ENCODE measurements around the gene FANCE. TPM values are rescaled to one million over a fixed set of nuclear protein-coding genes. Genes with fewer than 3 reads are reported as not detected.
A peak's percentile ranks its signal among the peaks of the same experiment; 100 is the strongest.

The FANCE gene
- total RNA-seq, 1 experiment from 2014 or later, result 11.1 TPM

GRCh38 chr6:35453236-35453635 lies 1.1 kb downstream of the FANCE start:
- DNase-seq (ENCODE audit: low read depth), result no peak
- in situ Hi-C loops (cut with HindIII; ENCODE audit: low pct_unique_long_range_greater_than_20kb, low sequenced_read_pairs), result no loop called here

GRCh38 chr6:35454391-35455110 lies 2.4 kb downstream of the FANCE start:
- no peak for DNase-seq (ENCODE audit: low read depth)
- in situ Hi-C loops (cut with HindIII; ENCODE audit: low pct_unique_long_range_greater_than_20kb, low sequenced_read_pairs), result no loop called here

DNA sequence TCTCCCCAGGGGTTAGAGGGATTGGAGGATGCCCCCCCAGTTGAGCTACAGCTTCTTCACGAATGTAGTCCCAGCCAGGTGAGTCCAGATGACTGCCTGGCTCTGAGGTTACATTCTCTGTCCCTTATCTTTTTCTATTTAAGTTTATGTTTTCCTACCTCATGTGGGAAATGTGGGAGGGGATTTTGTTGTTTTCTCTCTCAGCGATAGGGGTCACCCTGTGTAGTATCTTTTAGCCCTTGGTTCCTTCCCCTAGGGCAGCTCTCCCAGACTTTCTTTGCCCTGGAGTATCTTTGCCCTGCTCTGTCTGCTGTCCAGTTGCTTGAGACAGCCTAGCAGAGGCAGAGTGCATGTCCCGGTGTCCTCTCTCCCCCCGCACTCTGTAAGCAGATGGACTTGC lies 5.8 kb downstream of the FANCE start:
- in situ Hi-C loops (cut with HindIII; ENCODE audit: low pct_unique_long_range_greater_than_20kb, low sequenced_read_pairs), result no loop called here
- no peak for DNase-seq (ENCODE audit: low read depth)

GRCh38 chr6:35461270-35461669 lies 9.1 kb downstream of the FANCE start:
- no peak for DNase-seq (ENCODE audit: low read depth)
- in situ Hi-C loops (cut with HindIII; ENCODE audit: low pct_unique_long_range_greater_than_20kb, low sequenced_read_pairs), result no loop called here

DNA sequence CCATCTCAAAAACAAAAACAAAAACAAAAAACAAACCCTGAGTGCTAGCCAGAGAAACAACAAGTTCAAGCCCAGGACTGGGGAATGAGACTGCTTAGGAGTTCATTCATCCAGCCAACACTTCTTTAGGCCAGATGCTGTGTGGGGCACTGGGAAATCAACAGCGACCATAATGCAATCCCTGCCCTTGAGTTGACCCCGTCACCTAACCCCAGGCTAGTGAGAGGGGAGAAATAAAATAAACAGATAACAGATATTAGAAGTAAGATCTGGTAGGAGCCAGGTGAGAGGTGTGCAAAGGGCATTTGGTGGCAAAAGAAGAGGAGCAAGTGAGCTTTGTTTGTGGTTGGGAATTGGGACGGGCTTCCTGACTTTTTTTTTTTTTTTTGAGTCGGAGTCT lies 11.2 kb downstream of the FANCE start:
- in situ Hi-C loops (cut with HindIII; ENCODE audit: low pct_unique_long_range_greater_than_20kb, low sequenced_read_pairs), result no loop called here

GRCh38 chr6:35465646-35466045 lies 13.5 kb downstream of the FANCE start:
- no peak for DNase-seq (ENCODE audit: low read depth)
- in situ Hi-C loops (cut with HindIII; ENCODE audit: low pct_unique_long_range_greater_than_20kb, low sequenced_read_pairs), result no loop called here

More for the DNA sequence above, 11.2 kb downstream of the FANCE start:
- DNase-seq (ENCODE audit: low read depth), result no peak

GRCh38 chr6:35468181-35468979 lies 16.2 kb downstream of the FANCE start, which contains the start of gene RPL10A:
TSS of gene RPL10A (plus strand) at chr6:35468401. CDS start at chr6:35468435, 34 bp downstream.
- DNase-seq (ENCODE audit: low read depth), result peak; percentile 88
- in situ Hi-C loops (cut with HindIII; ENCODE audit: low pct_unique_long_range_greater_than_20kb, low sequenced_read_pairs), result no loop called here

DNA sequence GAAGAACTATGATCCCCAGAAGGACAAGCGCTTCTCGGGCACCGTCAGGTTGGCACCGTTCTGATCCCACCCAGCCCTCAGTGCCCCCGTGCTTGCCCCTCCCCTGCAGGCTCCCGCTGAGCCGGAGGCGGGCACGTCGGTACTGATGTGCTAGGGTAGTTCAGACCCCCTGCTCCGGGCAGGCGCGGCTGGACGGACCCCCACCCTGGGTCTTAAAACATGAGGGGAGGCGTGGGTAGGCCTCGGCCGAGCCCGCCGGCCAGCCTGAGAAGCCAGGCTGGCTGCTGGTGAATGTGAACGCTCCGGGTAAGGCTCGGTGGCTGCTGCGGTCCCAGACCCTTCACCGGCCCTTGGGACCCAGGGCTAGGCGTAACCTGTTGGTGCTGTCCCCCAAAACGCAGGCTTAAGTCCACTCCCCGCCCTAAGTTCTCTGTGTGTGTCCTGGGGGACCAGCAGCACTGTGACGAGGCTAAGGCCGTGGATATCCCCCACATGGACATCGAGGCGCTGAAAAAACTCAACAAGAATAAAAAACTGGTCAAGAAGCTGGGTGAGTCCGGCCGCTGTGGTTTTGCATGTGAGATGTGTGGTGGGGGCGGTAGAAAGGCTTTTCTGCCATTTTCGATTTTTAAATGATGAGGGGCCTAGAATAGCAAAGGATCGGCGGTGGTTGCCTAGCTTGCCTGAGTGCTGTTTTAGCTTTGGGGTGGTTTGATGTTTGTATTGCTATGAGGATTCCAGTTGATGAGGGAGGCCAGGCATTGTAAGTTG lies 17.0 kb downstream of the FANCE start:
- DNase-seq (ENCODE audit: low read depth), result no peak
- in situ Hi-C loops (cut with HindIII; ENCODE audit: low pct_unique_long_range_greater_than_20kb, low sequenced_read_pairs), result no loop called here

DNA sequence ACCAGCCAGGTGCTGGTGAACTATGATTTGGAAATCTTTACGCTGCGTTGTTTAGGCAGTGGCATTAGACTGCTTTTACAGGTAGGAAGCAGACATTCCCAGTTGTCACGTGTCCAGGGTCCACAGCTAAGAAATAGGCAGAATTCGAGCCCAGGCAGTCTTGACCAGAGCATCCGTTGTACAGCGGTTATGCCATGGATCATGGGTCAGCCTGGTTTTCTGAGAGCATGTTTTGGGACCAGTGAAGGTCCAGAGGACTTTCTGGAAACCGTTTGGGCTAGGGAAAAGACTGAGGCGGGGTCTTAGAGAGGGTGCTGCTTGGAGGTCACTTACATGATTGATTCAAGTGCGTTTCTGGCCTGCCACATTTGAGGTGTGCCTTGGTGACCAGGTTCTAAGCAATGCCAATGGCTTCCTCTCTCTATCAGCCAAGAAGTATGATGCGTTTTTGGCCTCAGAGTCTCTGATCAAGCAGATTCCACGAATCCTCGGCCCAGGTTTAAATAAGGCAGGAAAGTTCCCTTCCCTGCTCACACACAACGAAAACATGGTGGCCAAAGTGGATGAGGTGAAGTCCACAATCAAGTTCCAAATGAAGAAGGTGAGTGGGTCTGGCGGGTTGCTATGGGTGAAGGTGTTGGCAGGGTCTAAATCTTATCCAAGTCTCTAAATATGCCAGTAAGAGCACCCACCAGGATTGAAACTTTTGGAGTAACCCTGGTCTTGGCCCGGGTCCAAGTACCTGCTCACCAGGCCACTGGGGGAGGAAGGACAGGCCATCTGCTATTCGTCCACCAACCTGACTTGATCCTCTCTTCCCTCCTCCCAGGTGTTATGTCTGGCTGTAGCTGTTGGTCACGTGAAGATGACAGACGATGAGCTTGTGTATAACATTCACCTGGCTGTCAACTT lies 17.9 kb downstream of the FANCE start:
- DNase-seq (ENCODE audit: low read depth), result no peak
- in situ Hi-C loops (cut with HindIII; ENCODE audit: low pct_unique_long_range_greater_than_20kb, low sequenced_read_pairs), result no loop called here

GRCh38 chr6:35470663-35471120 lies 18.6 kb downstream of the FANCE start:
- DNase-seq (ENCODE audit: low read depth), result no peak
- in situ Hi-C loops (cut with HindIII; ENCODE audit: low pct_unique_long_range_greater_than_20kb, low sequenced_read_pairs), result no loop called here

- in situ Hi-C loops (cut with HindIII; ENCODE audit: low pct_unique_long_range_greater_than_20kb, low sequenced_read_pairs), result no loop called here
- DNase-seq (ENCODE audit: low read depth), result no peak
Observed at GRCh38 chr6:35471836-35472345, 19.8 kb downstream of the FANCE start.

- in situ Hi-C loops (cut with HindIII; ENCODE audit: low pct_unique_long_range_greater_than_20kb, low sequenced_read_pairs), result no loop called here
Observed at GRCh38 chr6:35473075-35473849, 21.1 kb downstream of the FANCE start.

DNA sequence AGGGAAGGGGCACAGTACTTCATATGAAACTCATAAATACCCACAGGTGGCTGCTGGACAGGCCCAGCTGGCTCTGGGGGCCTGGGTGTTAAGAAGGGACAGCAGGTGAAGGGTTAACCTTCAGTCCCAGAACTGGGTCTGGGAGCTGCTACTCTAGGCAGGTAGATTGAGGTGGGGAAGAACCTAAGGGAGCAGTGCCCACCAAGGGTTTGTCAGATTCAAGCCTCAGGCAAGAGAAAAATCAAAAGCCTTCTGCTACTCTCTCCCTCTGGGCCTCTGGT lies 21.7 kb downstream of the FANCE start:
- DNase-seq (ENCODE audit: low read depth), result no peak
- in situ Hi-C loops (cut with HindIII; ENCODE audit: low pct_unique_long_range_greater_than_20kb, low sequenced_read_pairs), result no loop called here

More at GRCh38 chr6:35473075-35473849, 21.1 kb downstream of the FANCE start:
- no peak for DNase-seq (ENCODE audit: low read depth)

DNA sequence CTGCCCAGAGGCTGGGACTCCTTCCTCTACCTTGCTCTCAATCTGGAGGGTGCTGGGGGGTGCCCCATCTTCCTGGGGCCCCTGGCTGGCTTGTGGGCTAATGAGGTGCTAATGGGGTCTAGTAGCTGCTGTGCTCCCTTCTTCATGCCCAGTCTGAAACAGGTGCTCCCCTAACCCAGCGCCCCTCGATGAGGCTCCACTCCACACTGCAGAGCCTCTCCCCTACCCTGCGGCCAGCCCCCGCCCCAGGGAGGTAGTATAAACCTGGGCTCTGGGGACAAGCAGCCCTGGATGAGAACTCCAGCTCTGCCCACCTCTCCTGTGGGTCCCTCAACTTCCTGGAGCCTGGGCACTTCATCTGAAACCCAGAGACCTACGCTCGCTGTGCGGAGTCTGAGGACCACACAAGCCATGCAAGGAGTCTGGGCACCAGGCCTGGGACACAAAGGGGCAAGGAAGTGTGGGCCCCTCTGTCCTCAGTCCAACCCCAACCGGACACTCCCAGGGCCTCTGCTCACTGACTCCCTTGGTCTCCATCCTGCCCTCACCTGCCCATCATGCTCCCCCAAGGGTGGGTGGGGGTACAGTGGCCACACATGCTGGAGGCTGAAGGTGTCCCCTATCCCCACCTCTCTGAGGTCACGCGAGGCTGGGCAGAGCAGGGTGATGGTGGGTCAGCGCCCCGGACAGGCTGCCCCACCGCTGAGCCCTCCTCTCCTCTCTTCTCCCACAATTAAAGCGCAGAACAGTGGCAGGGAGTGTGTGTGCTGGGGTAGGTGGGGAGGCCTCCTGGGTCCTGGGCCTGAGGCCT lies 22.2 kb downstream of the FANCE start:
- DNase-seq (ENCODE audit: low read depth), result no peak
- in situ Hi-C loops (cut with HindIII; ENCODE audit: low pct_unique_long_range_greater_than_20kb, low sequenced_read_pairs), result no loop called here

DNA sequence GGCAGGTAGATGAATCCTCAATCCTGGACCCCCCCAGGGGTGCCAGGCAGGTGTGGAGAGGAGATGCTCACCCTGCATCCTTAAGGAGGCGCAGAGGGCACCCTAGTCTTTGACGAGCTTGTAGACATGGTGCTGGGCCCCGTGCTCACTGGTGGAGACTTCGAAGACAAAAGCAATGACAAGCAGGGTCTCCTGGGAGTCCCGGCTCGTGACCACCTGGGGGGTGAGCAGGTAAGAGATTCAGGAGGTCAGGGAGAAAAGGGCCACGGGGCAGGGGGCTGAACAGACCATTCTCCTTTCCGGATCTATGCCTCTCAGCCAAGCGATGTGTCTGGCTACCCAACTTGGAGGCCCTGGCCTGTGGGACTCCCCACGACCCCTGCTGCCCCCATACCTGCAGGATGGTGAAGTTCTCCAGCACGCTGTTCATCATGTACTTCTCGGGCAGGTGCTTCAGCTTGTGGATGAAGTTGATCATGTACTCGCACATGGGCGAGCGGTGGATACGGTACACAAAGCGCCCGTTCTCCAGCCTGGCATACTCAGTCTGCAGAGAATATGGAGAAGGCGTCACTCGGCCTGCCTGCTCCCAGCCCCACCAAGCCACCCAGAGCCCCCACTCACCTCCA lies 22.9 kb downstream of the FANCE start:
- in situ Hi-C loops (cut with HindIII; ENCODE audit: low pct_unique_long_range_greater_than_20kb, low sequenced_read_pairs), result no loop called here
- no peak for DNase-seq (ENCODE audit: low read depth)

GRCh38 chr6:35475573-35475972 lies 23.4 kb downstream of the FANCE start:
- no peak for DNase-seq (ENCODE audit: low read depth)

More at GRCh38 chr6:35475573-35475972, 23.4 kb downstream of the FANCE start:
- in situ Hi-C loops (cut with HindIII; ENCODE audit: low pct_unique_long_range_greater_than_20kb, low sequenced_read_pairs), result no loop called here
